GF-D8 (cell line): ENCODE results near the gene TKFC.

Experiments used
- DNase-seq: peaks from one replicate; lab custom pipeline; 2025; lab: John Stamatoyannopoulos, UW

TKFC gene

DNA sequence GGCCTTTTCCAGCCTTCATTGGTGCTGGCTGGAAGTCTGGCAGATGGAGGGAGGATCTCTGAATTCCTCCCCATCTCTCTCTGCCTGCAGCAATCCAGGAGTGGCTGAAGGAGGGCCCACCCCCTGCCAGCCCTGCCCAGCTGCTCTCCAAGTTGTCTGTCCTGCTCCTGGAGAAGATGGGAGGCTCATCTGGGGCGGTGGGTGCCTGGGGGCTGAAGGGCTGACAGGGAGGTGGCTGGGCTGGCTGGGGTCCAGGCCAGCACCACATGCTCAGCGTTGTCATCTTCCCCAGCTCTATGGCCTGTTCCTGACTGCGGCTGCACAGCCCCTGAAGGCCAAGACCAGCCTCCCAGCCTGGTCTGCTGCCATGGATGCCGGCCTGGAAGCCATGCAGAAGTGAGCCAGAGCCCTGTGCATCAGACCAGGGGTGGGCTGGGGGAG lies 12.2 kb downstream of the TKFC start:
- no peak for DNase-seq

DNA sequence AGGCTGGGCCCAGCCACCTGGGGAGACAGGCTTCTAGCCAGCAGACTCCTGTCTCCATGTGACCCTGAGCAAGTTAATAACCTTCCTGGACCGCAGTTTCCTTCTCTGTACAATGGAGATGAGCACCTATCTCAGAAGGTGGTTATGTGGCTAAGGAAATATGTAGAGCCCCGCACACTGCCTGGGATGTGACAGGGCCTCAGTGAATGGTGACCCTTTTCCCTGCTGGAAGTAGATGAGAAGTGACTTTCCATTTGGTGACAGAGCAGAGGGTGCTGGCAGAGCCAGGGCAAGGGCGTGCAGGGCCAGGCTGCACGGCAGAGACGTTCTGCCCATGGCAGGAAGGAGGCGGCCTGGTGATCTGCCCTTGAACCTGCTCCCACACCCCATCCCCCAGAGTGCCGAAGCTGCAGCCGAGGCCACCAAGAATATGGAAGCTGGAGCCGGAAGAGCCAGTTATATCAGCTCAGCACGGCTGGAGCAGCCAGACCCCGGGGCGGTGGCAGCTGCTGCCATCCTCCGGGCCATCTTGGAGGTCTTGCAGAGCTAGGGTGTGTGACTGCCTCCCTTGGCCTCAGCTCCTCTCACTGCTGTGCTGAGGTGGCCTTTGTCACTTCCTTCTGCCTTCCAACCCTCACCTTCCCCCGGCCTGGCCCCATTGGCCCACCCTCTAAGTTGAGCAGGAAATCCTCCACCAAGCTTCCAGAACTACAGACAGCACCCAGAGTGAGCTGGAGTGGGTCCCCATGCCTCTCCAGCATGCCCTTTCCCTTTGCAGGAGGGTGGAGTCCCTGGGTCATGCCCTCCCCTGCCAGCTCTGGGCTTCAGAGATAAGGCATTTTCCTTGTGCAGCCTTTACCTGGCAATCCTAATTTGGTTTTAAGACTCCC lies 13.2 kb downstream of the TKFC start:
- no peak for DNase-seq

DNA sequence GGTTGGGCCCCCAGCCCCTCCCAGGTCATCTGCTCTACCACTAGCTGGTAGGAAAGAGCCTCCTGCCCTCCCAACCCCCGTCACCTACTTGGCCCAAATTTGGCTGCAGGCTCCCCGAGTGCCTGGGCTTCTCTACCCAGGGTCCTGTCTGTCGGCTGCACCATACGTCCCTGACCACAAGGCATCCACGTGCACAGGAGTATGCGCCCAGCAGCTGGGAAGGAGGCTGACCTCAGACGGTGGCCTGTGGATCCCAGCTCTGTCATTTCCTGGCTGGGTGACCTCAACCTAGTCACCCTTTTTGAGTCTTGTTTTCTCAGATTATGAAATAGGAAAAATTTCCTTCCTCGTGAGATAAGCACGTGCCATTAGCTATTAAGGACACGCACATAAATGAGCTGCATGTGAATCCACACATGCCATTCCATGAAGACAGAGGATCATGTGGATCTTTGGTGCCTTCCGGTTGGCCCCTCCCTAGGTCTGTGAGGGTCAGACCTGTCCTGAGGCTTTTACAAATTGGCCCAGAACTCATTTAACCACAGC lies 15.0 kb downstream of the TKFC start:
- DNase-seq = peak; percentile 48

DNA sequence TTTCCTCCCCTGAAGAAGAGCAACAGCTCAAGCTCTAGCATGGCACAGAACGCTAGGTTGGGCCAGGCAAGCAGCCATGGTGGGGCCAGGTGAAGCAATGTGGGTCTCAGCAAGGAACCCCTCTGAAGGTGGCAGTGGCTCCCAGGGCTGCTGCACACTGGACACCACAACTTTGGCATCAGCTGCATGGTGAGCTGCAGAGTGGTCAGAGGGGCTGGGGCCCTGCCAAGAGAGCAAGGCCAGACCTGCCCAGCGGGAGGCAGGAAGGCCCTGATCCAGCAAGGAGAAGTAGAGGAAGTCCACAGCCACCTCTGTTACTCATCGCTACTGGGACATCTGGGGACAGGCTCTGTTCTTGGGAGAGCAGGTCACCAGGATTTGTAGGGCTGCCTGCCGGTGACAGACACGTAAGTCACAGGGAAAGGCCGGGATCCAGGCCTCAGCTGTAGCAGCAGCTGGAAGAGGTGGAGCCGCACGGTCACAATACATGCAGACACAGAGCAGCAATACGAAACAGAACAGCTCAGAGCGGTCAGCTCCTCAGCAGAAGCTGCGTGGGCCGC lies 16.2 kb downstream of the TKFC start:
- DNase-seq = no peak

DNA sequence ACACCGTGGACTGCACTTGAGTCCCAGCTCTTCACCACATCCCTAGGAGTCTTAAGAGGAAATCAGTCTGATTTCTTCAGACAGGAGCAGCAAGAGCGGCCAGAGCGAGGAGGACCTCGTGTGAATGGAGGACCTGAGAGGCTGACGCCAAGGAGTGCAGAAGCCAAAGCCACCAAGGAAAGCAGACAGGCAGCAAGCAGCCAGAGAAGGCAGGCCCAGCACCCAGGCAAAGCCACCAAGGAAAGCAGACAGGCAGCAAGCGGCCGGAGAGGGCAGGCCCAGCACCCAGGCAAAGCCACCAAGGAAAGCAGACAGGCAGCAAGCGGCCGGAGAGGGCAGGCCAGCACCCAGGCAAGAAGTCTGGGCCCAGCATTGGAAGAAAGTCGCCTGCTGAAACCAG lies 16.9 kb downstream of the TKFC start:
- no peak for DNase-seq

DNA sequence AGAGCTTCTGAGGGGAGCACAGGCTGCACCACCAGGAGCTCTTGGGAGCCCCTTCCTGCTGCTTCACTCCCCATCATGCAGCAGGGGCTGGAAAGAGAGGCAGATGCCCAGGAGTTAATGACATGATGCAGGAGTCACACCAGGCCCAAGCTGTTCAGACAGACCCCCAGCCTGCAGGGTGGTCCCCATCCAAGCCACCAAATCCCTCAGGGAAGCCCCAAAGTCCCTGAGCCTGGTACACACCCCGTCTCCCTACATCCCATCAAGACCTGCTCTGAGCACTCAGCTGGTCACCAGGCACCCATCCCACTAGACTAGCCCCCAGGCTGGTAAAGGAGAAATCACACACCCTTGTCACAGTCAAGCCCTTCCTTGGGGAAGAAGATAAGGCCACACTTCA lies 17.3 kb downstream of the TKFC start:
- DNase-seq = no peak

DNA sequence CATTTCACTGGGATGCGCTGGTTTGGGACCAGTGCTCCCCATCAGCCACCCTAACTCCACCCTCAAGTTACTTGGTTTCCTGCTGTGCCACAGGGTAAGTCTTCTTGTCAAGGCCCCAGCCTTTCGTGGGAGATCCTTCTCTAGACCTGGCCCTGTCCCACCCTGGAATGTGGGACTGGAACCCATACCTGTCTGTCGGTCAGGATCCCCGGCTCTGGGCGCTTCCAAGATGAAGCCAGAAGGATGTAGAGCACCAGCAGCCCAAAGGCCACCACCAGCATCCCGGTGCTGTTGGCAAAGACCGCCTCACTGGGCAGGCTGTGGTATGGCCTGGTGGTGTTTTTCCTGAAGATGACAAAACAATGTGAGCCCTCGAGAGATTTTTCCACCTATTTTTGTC lies 17.8 kb downstream of the TKFC start:
- no peak for DNase-seq

DNA sequence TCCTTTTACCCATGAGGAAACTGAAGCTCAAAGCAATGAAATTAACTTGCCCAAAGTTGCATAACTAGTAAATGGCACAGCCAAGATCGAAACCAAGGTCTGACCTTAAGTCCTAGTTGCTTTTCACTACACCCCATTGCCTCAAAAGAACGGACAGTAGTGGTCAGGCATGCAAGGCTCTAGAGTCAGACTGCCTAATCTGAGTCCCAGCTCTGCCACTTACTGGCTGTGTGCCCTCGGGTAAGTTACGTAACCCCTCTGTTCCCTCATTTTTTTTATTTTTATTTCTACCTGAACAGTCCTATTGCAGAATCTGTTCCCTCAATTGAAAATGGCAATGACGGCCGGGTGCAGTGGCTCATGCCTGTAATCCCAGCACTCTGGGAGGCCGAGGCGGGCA lies 19.0 kb downstream of the TKFC start:
- DNase-seq = no peak

DNA sequence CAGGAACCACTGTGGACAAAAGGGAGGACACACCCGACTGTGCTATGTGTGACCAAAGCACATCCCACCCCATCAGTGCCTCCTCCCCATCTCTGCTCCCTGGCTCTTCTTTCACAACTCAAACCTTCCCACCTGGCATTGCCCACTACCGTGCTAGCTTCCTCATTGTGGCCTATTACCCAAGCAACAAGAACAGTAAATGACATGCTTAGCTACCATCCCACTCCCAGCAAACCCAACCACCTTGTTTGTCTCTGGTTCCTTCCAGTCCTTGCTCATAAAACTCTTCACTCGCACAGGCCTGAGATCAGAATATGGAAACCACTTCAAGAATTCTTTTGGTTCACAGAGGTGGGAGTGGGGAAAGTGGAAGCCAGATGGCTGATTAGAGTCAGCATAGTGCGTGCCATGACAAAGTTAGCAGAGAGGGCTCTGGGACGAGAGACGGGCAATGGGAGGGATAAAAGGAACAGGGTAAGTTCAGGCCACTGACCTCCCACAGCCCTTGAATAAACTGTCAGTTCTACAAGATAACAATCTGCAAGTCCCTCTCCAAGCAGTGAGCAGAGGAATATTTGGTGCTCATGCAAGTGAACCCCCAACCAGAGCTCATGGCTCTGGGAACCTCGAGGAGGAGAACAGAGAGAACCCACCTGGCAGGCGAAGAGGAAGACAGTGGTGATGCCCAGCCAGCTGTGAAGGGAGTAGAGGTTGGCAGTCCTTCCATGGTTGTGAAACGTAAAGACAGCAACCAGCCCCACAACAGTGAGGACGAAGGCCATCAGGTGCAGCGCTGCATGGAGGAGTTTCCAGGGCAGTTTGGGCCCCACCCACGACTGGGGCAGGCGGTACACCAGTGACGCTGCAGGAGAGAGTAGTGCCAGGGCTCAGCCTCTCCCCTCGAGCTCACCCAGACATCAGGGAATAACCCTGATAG lies 20.4 kb downstream of the TKFC start:
- peak; percentile 94 for DNase-seq

DNA sequence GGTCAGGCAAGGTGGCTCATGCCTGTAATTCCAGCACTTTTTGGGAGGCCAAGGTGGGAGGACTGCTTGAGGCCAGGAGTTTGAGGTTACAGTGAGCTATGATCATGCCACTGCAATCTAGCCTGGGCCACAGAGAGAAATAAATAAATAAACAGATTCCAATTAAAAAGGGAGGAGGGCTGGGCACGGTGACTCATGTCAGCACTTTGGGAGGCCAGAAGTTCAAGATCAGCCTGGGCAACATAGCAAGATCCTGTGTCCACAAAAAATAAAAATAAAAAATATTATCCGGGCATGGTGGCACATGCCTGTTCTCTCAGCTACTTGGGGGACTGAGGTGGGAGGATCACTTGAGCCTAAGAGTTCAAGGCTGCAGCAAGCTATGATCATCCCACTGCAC lies 21.2 kb downstream of the TKFC start:
- no peak for DNase-seq

DNA sequence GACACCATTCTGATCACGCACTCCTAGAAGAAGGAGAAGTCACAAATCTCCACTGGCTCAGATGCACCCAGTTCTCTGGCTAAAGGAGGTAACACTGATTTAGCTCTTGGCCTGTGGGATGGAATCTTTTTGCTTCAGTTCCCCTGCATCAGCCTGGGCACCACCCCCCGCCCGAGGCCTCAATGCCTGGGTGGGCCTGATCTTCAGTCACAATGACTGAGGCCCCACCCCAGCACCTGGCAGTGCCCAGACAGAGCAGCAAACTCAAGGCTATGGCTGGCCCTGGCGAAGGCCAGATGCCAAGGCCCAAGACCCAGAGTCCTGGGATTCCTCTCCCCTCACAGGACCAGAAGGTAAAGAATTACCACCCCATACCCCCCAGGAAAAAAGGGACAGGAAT lies 23.7 kb downstream of the TKFC start:
- DNase-seq = no peak

DNA sequence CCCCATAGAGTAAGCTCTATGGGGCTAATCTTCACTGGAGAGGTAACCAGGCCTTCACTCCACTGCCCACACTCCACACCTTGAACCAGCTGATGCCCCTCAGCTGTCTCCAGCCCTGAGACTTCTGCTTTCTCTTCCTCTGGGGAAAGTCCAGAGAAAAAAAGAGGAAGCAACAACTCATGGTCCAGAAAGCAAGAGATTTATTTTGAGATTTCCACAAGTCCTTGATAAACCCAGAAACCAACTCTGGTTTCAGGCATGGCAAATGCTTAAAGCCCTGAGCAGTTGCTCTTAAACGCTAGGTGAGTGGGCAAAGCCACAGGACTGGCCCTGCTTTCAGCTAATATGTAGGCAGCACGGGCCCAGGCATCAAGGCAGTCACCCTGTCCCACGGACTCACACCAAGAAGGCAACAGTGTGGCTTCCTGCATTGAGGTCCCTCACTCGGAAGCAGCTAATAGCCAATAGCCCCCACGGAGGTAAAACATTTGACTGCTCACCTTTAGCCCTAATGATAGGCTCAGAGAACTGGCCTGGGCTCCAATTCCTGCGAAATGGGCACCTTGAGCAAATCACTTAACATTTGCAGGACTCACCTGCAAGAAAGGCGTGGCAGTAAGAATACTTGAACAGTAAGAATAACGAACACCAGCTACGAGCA lies 24.3 kb downstream of the TKFC start:
- DNase-seq = peak; percentile 67

DNA sequence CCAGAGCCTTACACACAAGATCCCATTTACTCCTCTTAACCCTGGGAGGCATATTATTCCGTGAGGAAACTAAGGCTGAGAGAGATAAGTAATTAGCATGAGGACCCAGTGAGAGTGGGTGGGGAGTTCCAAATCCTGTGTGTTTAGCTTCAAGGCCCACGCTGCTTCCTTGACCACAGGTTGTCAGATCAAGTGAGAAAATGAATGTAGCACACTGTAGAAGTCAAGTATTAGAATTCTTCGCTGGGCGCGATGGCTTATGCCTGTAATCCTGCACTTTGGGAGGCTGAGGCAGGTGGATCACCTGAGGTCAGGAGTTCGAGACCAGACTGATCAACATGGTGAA lies 24.8 kb downstream of the TKFC start:
- no peak for DNase-seq

DNA sequence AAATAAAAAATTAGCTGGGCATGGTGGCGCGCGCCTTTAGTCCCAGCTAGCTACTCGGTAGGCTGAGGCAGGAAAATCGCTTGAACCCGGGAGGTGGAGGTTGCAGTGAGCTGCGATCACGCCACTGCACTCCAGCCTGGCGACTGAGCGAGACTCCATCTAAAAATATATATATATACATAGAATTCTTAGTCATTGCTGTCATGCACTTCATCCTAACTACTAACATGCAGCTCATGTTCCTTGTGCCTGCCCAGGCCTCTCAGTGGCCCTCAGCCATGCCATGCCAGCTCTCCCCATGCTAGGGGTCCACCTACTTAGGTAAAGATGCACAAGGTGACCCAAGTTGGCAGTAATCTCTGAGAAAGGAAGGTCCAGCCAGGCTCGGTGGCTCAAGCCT lies 25.5 kb downstream of the TKFC start:
- DNase-seq = no peak

DNA sequence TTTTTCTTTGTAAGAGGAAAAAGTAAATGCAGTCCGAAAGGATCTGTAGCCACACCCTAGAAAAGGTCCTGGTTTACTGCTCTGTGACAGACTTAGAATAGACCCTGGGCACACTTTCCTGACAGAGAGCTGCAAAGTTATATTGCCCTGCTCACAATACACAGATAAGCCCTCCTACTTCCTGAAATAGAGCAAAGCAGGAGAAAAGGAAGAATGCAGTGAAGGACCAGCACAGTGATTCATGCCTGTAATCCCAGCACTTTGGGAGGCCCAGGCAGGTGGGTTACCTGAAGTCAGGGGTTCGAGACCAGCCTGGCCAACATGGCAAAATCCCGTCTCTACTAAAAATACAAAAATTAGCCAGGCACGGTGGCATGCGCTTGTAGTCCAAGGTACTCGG lies 26.5 kb downstream of the TKFC start:
- DNase-seq = peak; percentile 26

DNA sequence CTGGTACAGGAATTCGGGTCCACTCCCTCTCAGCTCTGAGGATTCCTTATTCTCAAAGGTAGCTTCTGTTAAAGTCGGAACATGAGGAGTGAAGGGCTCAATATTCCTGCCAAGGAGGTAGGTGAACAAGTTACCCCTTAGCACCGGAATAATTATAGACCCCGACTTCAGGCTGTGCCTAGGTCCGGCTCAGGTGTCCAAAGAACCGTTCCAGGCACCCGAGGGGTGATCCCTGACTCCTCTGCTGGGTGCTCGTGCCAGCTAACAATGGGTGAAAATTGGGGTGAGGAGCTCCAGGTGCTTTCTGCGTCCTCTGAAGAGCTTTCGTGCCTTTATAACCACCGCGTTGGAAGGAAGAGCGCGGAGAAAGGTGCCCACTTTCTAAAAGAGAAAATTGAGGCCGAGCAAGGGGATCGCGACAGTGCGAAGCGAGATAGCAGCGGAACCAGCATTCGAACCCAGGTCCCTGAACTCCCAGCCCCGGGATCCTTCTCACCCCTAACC lies 28.3 kb downstream of the TKFC start:
- no peak for DNase-seq

DNA sequence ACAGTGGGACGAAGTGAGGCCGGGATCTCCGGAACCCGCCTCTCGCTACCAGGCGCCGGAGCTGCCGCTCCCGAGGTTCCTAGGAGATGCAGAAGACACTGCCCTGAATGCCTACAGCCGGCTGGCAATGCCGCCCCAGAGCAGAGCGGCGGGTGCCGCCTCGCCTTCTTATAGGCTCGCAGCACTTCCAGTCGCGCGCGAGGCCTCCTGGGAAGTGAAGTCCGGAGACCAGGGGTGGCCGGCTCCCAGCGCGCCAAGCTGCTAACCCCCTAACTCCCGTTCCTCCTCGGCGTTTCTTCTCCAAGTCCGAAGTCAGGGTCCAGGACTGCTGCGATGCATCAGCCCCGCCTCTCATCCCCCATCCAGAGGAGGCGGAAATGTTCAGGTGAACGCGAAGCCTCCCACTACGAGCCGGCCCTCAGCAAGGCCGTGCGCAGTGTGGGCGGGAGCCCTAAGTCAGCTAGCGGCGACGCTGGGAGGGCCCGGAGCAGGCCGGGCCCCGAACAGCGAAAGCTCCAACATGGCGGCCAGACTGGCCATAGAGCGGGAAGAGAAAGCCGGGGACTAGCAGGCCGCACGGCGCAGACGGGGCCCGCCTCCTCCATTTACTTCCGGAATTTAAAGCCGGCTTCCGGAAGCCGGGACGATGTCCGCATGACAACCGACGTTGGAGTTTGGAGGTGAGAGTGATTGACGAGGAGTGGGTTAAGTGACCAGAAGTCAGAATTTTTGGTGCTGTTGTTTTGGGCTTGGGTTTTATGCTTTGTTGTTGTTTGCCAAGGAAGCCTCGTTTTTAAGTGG lies 28.9 kb downstream of the TKFC start, which contains the start of the genes CYB561A3 and TMEM138:
CYB561A3 (minus strand) TSS at position 142 of the 801 bp plus-strand sequence. CDS start 5,169 bp downstream, outside the sequence.
TMEM138 (plus strand) TSS at position 634 of the 801 bp plus-strand sequence. CDS start 2,017 bp downstream, outside the sequence.
- DNase-seq = peak; percentile 86

DNA sequence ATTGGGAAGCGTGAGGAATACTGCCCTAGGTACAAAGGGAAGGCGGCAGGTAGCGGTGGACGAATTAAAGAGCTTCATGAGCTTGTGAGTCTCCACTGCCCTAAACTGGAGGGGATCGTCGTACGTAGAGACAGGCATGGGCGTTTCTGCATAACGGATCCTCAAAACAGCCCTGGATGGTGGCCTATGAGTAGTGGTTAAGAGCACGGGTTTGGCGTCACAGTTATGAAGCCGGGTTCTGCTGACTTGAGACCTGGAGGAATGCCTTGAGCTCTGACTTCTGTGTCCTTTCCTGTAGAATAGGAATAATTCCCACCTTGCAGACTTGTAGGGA lies 29.5 kb downstream of the TKFC start:
- DNase-seq = no peak

DNA sequence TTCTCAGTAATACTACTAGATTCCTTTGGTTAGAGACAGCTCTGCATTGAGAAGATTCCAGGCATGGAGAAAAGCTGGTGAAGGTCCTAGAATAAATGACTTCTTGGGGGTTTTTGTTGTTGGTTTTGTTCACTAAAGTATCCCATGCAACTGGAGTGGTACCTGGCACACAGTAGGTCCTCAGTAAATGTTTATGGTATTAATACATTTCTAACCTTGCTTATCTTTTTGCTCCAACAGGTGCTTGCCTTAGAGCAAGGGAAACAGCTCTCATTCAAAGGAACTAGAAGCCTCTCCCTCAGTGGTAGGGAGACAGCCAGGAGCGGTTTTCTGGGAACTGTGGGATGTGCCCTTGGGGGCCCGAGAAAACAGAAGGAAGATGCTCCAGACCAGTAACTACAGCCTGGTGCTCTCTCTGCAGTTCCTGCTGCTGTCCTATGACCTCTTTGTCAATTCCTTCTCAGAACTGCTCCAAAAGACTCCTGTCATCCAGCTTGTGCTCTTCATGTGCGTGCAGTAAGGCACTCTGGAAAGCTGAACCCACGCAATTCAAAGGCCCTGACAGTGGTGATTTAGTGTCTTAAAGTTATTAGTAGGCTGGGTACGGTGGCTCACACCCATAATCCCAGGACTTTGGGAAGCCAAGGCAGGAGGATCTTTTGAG lies 31.1 kb downstream of the TKFC start:
- DNase-seq = no peak

DNA sequence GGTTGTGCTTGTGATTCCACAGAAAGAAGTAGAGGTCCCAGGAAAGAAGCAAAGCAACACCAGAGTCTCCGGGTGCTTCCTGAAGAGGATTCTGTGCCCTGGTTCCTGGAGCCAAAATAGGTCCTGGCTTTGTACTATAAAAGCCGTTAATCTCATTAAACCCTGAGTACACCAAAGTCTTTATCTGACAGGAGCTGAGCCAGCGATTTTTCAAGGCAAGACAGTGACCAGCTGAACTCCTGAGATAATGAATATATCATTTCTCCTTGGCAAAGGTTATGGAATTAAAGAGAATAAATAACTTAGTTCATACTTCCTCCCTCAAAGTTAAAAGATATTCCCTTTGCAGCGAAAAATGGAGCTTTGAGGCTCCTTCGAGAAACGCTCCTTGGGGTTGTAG lies 34.4 kb downstream of the TKFC start:
- no peak for DNase-seq
